B cell (primary cell): ENCODE measurements around the gene CDC42EP2.

ENCODE experiments used
- EZH2 ChIP-seq: IDR thresholded peaks from 2 replicates; pipeline ENCODE4 v1.6.1; 2012; ENCODE audit warnings: borderline replicate concordance, low read depth, mild to moderate bottlenecking, moderate library complexity, low read length; ENCODE audit not compliant: insufficient read depth, poor library complexity, severe bottlenecking
- TF ChIP-seq, protein P1 (sequence below): fragments of 200-600 bp; IDR thresholded peaks from one replicate; pipeline ENCODE4 v1.8.0; 2022; ENCODE audit warnings: antibody characterized with exemption, mild to moderate bottlenecking

DNA sequence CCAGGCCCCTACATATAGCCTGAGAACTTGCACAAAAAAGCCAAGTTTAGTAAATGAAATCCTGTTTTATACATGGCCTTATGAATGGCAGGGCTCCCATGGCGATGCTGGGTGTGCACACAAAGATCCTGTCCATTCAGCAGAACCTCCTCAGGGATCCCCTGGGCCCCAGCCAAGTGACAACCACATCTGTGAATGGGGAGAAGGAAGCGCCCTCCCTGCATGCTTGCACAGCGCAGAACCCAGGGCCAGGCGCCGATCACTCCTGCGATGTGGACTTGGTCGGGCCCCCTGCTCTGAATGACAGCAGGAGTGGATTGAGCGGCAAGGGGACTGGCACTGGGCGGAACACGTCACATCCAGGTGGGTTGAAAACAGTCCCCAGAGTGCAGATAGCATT, 4.5 kb upstream of the CDC42EP2 start:
- TF ChIP-seq, protein P1, sequence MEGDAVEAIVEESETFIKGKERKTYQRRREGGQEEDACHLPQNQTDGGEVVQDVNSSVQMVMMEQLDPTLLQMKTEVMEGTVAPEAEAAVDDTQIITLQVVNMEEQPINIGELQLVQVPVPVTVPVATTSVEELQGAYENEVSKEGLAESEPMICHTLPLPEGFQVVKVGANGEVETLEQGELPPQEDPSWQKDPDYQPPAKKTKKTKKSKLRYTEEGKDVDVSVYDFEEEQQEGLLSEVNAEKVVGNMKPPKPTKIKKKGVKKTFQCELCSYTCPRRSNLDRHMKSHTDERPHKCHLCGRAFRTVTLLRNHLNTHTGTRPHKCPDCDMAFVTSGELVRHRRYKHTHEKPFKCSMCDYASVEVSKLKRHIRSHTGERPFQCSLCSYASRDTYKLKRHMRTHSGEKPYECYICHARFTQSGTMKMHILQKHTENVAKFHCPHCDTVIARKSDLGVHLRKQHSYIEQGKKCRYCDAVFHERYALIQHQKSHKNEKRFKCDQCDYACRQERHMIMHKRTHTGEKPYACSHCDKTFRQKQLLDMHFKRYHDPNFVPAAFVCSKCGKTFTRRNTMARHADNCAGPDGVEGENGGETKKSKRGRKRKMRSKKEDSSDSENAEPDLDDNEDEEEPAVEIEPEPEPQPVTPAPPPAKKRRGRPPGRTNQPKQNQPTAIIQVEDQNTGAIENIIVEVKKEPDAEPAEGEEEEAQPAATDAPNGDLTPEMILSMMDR = no peak
- TF ChIP-seq EZH2 = no peak
